HG03066 (cell line): ENCODE measurements around the gene BABAM2.
"Not testable (repeated sequence)": the region's sequence is repeated elsewhere in the genome, so short reads cannot be mapped to it uniquely, and the experiment has no call there.

ENCODE experiments used
- ATAC-seq: cut with Tn5 transposase; IDR thresholded peaks from one replicate; pipeline ENCODE4 v1.9.1; 2021; ENCODE audit warnings: low read depth; ENCODE audit not compliant: unreplicated experiment

BABAM2 gene

GRCh38 chr2:28225473-28226080 lies 335.0 kb downstream of the BABAM2 start:
- ATAC-seq, result no peak

- no peak for ATAC-seq
These were observed 336.0 kb downstream of the BABAM2 start for GRCh38 chr2:28226558-28226957.

DNA sequence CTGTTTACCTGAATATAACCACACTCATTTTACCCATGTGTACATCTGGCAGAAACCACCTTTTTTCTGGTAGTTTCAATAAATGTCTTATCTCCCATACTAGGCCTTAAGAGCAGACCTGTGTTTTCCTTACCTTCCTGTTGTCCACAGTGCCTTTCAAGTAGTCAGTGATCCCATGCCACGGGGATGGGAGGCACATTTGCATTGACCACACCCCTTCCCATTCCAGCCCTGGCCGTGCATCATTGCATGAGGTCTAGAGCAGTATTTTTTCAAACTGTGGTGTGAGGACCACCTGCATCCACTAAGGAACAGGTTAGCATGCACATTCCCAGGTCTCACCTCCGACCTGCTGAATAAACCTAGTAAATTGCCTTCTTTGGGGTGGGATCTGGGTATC lies 337.0 kb downstream of the BABAM2 start:
- no peak for ATAC-seq

DNA sequence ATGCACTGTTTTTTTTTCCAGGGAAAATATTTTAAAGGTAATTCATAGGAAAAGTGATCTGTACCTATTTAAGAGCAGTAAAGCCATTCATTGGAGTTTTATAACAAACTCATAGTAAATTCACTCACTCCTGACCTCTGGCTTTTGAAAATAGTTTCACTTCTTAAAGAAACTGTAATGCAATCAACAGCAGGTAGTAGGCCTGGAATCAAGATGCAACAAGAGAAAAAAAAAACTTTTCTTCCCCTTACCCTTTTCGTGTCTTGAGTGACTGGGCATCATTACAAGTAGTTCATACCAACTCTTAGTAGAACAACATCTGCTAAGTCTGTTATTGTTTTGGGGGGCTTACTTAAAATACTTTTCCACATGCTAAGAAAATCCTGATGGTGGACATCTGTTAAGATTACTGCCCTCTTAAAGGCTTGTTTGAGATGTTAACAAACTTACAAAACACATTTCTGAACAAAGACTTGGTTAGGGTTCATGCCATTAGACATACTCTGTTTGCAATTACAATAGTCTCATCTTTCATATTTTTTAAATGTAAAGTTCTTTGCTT lies 338.0 kb downstream of the BABAM2 start:
- ATAC-seq, result no peak

DNA sequence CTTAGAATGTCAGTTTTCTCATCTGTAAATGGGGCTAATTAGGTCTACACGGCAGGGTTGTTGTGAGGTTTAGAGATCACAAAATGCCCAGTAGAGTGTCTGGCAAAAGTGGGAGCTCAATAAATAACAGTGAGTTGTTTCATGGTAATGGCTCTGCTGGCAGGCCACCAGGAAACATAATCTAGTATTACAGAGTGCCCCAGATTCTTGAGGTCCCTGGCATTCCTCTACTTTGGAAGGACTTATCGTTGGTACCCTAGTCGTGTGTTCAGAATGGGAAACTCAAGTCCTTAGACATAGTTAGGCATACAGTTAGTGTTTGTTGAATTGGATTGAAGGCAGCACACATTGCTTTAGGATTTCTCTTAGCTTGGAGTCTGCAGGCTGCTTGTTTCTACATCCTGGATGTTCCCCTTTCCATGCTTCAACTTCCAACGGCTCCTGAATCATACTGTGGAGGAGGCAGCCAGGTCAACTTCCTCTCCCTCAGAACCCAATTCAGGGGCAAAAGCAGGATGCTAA lies 340.6 kb downstream of the BABAM2 start:
- ATAC-seq, result no peak

DNA sequence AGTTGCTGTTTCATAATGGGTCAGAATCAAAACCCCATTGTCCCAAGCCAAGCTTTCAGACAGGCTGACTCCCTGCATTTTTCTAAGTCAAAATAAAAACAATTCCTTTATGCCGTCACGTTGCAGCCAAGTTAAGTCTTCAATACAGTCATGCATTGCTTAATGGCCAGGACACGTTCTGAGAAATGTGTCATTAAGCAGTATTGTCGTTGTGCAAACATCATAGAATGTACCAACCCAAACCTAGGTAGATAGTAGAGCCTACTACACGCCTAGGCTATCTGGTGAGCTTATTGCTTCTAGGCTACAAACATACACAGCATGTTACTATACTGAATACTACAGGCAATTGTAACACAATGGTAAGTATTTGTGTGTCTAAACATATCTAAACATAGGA lies 341.8 kb downstream of the BABAM2 start:
- ATAC-seq, result no peak

GRCh38 chr2:28233164-28233676 lies 342.7 kb downstream of the BABAM2 start:
- no peak for ATAC-seq

- no peak for ATAC-seq
These were observed 344.3 kb downstream of the BABAM2 start for GRCh38 chr2:28234807-28235206.

GRCh38 chr2:28239207-28239606 lies 348.7 kb downstream of the BABAM2 start:
- ATAC-seq, result no peak

- no peak for ATAC-seq
These were observed 350.4 kb downstream of the BABAM2 start for GRCh38 chr2:28240937-28241336.

GRCh38 chr2:28247290-28247689 lies 356.8 kb downstream of the BABAM2 start:
- ATAC-seq, result no peak

DNA sequence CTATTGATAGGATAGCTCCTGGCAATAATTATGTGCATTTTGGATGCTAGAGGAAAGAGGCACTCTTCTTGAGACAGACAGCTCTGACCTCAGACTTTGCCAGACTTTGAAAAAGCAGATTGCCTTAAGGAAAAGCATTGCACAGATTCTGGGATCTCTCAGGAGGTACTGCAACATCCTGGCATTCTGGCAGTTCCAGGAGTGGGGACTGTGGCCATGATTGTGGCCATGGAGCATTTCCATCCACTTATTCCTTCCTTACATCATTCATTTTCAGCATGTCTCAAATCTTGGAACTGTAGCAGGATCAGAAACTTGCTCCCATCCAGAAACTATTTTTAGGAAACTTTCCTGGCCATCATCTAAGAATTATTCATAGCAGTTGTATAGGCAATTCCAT lies 357.2 kb downstream of the BABAM2 start:
- ATAC-seq, result no peak

DNA sequence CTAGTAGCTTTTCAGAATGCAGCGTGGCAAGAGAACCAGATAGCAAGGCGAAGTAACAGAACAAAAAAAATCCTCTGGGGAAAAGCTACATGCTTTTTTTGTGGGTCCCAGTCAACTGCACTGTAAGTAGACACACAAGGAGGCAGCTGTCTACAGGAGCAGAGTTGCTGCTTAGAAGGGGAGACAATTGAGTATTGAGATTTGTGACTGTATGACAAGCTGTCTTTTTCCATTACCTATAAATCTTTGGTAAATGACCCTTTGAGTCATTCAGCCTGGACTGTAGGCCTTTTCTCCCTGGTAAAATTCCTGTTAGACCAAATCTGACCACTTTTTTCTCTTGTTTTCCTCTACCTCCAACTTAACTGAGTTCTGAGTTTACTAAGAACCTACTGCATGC lies 358.0 kb downstream of the BABAM2 start:
- no peak for ATAC-seq

GRCh38 chr2:28250006-28250405 lies 359.5 kb downstream of the BABAM2 start:
- ATAC-seq, result no peak

GRCh38 chr2:28251337-28251736 lies 360.8 kb downstream of the BABAM2 start:
- ATAC-seq, result no peak

GRCh38 chr2:28252311-28252710 lies 361.8 kb downstream of the BABAM2 start:
- peak; percentile 78 for ATAC-seq

- ATAC-seq, result no peak
These were observed 363.0 kb downstream of the BABAM2 start for GRCh38 chr2:28253543-28253942.

DNA sequence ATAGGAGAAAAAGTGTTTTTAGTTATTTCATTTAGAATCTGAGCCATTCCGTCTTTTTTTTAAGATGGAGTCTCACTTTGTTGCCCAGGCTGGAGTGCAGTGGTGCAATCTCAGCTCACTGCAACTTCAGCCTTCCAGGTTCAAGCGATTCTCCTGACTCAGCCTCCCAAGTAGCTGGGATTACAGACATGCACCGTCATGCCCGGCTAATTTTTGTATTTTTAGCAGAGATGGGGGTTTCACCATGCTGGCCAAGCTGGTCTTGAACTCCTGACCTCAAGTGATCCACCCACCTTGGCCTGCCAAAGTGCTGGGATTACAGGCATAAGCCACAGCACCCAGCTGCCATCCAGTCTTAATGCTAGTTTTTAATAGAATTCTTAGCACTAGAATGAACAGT lies 364.7 kb downstream of the BABAM2 start:
- ATAC-seq, result not testable (repeated sequence)

DNA sequence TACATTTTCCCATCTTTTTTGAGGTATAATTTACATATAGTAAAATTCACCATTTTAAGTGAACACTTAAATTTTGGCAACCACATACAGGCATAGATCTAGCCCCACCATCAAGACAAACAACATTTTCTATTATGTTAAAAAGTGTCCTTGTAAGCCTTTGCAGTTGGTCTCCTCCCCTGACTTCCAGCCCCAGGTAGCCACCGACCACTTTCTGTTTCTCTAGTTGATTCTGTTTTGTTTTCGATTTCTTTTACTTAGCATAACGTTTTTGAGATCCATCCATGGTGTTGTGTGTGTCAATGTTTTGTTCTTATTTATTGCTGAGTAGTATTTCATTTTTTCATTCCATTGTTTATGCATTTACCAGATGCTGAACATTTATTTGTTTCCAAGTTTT lies 366.7 kb downstream of the BABAM2 start:
- ATAC-seq, result no peak

- not testable (repeated sequence) for ATAC-seq
These were observed 368.7 kb downstream of the BABAM2 start for GRCh38 chr2:28259226-28259625.

- ATAC-seq, result no peak
These were observed 373.2 kb downstream of the BABAM2 start for GRCh38 chr2:28263690-28264089.

GRCh38 chr2:28267282-28267681 lies 376.8 kb downstream of the BABAM2 start:
- no peak for ATAC-seq
